ENCODE data around the gene PECR.
A peak's percentile ranks its signal among the peaks of the same experiment; 100 is the strongest.

Gene PECR

GRCh38 chr2:216069028-216069427, 12.6 kb downstream of the PECR start:
- DNase-seq = no peak

- no peak for DNase-seq
These were observed 15.4 kb downstream of the PECR start for GRCh38 chr2:216066230-216066629.

- no peak for DNase-seq
These were observed 16.9 kb downstream of the PECR start for GRCh38 chr2:216064665-216065064.

GRCh38 chr2:216064014-216064630, 17.5 kb downstream of the PECR start:
- DNase-seq = no peak

DNA sequence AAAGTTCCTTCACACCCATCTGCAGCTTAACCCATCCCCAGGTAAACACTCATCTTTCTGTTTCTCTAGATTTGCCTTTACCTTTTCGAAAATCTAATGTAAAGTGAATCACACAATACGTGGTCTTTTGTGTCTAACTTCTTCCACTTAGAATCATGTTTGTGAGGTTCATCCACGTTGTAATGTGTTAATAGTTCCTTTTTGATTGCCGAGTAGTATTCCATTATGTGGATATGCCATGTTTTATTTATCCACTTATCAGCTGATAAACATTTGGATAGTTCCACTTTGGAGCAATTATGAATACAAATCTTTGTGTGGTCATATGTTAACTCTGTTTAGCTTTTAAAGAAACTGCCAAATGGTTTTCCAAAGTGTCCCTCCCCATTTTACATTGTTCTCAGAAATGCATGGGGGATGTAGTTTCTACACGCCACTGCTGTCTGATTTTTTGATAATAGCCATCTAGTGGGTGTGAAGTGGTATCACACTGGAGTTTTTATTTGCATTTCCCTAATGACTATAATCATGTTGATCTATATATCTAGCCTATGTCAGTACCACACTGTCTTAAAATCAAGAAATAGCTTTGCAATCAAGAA, 22.3 kb downstream of the PECR start:
- DNase-seq = no peak

- no peak for DNase-seq
These were observed 23.9 kb downstream of the PECR start for GRCh38 chr2:216057688-216058193.

- DNase-seq = no peak
These were observed 24.9 kb downstream of the PECR start for GRCh38 chr2:216056739-216057138.

GRCh38 chr2:216055680-216056079, 25.9 kb downstream of the PECR start:
- no peak for DNase-seq

DNA sequence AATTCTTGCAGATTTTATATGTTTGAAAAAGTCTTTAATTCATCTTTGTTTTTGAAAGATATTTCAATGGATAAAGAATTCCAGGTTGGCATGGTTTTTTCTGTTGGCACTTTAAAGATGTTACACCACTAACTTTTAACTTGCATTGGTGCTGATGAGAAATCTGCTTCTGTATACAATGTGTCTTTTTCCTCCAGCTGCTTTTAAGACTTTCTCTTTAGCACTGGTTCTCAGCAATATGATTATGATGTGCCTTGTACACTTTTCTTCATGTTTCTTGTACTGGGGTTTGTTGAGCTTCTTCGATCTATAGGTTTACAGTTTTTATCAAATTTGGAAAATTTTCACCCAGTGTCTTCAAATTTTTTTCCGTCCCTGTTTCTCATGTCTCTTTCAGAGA, 29.2 kb downstream of the PECR start:
- no peak for DNase-seq

DNA sequence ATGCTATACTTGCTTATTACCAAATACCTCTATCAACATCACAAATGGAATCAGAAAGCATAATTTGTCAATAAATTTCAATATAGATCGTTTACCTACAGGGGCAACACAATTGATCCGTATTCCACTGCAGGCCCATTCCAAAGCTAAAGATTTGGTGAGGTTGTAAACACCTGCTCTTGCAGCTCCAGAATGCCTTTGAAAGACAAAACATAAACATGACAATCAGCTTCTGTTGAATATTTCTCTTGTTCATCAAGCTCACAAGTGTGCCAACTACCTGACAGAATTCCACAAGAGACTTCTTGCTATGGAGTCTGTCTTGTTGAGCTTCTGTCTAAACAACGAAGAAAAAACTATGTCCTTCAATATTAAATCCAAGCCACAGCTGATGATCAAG, 30.3 kb downstream of the PECR start:
- DNase-seq = no peak

DNA sequence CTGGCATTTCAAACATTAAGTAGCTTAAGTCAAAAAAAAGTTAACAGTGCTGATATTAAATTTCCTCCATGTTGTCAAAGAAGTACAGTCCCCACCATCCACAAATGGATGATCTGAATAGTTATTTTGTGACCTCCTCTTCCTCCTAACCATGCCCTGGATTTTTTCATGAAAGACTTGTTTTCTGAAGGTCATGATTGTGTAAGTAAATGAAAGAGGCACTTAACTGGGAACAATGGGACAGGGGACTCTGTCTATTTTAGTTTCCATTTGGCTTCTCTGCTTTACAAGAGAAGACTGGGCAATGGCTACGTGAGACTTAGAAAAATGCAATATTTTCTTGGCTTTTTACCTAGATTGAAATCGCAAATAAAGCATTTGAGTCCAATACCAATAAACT, 32.2 kb downstream of the PECR start:
- DNase-seq = no peak

DNA sequence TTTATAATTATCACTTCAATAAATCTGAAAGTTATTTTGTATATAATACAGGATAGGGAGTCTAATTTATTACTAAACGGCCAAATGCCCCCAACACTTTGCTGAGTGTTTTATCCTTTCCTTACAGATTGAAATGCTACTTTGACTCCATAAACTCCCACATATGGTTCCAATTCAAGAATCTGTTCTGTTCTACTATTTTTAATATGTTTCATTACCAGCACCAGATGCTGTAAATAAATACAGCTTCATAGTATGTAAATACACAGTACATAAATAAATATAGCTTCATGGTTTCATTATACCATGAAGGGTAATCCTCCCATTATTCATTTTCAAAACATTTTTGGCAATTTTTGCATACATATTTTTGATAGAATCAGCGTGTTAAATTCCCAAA, 34.2 kb downstream of the PECR start:
- DNase-seq = no peak

DNA sequence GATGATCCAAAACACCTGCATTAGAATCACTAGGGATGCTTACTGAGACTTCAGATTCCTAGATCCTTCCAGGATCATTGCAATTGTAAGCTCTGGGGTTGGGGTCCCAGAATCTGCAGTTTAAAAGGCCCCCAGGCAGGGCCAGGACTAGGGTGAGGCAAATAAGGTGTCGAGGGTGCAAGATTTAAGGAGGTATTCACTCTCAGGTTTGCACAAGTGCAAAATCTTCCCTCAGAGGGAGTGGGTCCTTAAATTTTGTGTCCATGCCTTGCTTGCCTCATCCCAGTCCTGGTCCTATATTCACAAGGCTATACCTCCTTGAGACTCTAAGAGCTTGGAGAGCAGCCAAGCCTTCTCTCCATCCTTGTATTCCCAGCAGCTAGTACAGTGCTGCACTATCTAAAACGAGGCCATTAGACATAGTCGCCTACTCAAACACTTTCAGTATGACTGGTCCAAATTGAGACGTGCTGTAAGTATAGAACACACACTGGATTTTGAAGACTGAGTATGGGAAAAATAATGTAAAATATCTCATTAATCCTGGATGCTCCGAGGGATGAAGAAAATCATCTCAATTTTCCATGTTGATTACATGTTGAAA, 36.6 kb downstream of the PECR start:
- DNase-seq = no peak

GRCh38 chr2:216043949-216044348, 37.7 kb downstream of the PECR start:
- no peak for DNase-seq

- DNase-seq = no peak
These were observed 40.2 kb downstream of the PECR start for GRCh38 chr2:216041438-216041837.

DNA sequence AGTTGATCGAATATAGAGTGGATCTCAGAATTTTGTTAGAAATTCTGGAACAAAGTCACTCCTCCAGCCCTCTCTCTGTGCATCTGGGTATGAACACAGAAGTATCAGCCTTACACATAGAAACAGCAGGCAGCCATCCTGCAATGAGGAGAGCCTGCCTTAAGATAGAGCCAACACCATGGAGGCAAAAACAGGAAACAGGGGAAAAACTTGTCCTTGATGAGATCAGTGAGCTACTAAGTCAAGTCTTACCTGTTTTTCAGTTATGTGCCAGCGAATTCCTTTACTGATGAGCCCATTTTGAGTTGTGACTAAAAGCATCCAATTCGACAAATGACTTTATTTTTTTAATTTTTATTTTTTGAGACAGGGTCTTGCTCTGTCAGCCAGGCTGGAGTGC, 41.7 kb downstream of the PECR start:
- DNase-seq = no peak

DNA sequence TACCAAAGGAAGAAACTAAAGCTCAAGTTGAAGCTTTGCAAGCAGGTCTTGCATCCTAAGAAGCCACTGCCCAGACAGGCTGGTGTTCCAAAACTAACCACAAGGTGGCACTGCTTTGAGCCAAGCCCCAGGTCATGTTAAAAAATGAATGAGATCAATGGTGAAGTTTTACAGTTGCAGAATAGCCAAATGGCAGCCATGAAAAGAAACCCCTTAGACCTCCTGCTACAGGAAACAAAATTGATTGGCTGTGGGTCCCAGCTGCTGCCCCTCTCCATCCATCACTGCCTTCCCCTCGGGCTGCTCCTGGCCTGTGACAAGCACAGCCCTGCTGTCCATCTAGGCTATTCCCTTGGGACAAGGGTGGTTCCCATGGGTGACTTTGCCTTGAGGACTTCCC, 47.5 kb downstream of the PECR start:
- DNase-seq = peak; percentile 52

DNA sequence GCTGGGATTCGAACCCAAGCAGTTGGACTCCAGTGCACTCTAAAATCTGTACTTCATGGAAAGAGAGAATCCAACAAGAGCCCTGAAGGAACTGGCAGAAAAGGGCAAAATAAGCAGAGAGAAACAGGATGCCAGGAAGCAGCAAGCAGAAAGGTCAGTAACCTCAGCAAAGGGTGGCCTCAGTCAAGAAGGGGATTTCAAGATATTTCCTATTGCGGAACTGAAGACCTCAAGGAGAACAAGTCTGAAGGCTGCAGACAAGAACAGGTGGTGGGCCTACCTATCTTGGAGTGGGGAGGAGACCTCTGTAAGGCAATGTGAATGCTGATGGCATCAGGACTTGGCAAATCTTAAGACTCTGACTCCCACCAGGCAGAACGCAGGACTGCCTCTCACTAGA, 48.2 kb downstream of the PECR start:
- DNase-seq = no peak

GRCh38 chr2:216031960-216032689, 49.5 kb downstream of the PECR start:
- DNase-seq = no peak

GRCh38 chr2:216030216-216030615, 51.4 kb downstream of the PECR start:
- DNase-seq = no peak

DNA sequence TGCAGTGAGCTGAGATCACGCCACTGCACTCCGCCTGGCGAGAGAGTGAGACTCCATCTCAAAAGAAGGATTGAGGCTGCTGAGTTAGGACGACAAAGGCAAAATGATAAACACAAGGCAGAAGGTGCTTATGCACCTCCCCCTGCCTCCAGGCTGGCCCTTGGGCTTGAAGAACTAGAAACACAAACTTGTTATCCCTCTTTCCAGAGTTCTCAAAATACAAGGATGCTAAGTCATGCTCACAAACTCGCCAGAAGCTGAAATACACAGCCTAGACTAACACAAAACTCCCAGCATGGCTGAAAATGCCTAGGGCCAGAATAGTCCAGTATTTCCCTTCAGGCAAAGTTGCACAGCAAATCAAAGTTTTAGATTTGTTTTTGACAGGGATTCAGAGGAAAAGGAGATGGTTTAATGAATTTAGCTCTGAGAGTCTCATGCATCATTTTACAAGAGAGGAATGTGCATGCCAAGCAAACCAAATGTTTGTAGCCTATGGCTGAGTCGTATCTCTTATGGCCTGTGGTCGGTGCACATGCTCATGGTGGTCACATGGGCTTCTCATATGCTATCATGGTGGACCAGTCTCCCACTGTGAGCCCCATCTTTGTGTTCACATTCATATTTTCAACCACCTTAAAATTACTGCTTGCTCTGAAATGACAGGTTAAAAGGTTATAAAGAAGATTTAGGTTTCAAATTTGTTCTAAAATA, 52.0 kb downstream of the PECR start:
- no peak for DNase-seq

- no peak for DNase-seq
These were observed 56.8 kb downstream of the PECR start for GRCh38 chr2:216024779-216025336.

Measured in GOT3 (cell line).